HG02798 (cell line): ENCODE results near the gene RAPGEFL1.
"Not testable (repeated sequence)": the region's sequence is repeated elsewhere in the genome, so short reads cannot be mapped to it uniquely, and the experiment has no call there.

Source experiments
- ATAC-seq: cut with Tn5 transposase; IDR thresholded peaks from one replicate; pipeline ENCODE4 v1.9.1; 2021; ENCODE audit warnings: mild to moderate bottlenecking; ENCODE audit not compliant: unreplicated experiment, poor library complexity

The RAPGEFL1 gene

DNA sequence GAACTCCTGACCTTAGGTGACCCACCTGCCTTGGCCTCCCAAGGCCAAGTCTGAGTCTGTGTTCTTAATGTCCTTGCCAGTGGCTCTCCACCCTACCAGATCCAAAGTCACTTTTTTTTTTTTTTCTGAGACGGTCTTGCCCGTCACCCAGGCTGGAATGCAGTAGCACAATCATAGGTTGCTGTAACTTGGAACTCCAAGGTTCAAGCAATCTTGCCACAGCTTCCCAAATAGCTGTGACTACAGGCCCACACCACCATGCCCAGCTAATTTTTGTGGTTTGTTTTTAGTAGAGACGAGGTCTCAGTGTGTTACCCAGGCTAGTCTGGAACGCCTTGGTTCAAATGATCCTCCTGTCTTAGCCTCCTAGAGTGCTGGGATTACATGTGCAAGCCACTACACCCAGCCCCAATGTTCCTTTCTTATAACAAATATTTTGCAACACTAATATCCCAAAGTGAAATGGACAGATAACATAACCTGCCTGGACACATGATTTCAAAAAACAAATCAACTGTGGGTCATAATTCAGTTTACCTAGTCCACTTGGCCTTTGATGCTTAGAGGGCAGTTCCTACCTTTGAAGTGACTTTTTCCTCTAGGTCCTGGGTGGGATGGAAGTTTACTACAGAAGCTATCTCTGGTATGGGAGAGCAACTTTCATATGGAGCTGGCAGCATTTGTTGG lies 4.0 kb upstream of the RAPGEFL1 start:
- ATAC-seq = no peak

DNA sequence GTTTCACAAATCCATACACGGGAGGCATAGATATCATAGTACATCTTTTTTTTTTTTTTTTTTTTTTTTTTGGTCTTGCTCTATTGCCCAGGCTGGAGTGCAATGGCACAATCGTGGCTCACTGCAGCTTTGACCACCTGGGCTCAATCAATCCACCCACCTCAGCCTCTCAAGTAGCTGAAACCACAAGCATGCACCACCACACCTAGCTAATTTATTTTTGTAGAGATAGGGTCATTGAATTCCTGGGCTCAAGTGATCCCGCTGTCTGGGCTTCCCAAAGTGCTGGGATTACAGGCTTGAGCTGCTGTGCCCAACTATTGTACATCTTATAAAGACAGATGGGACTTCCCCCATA lies 3.5 kb upstream of the RAPGEFL1 start:
- ATAC-seq = no peak

DNA sequence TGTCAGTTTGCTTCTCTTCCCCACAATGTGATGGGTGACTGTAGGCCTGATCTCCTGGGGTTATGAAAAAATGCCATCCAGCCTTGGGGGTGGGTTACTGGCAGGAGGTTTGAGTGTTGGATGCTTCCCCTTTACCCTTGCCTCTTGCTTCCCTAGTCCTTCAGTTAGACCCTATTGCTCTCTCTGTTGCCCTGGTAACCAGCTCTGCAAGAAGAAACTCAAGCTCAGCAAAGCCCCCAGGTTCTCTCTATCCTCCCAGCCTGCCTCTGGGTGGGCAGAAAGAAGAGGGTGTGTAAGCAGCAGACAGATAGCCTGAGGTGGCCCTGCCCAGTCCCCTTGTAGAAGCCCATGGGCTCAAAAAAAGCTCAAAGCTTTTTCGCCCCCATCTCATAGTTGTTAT lies 2.8 kb upstream of the RAPGEFL1 start:
- no peak for ATAC-seq

DNA sequence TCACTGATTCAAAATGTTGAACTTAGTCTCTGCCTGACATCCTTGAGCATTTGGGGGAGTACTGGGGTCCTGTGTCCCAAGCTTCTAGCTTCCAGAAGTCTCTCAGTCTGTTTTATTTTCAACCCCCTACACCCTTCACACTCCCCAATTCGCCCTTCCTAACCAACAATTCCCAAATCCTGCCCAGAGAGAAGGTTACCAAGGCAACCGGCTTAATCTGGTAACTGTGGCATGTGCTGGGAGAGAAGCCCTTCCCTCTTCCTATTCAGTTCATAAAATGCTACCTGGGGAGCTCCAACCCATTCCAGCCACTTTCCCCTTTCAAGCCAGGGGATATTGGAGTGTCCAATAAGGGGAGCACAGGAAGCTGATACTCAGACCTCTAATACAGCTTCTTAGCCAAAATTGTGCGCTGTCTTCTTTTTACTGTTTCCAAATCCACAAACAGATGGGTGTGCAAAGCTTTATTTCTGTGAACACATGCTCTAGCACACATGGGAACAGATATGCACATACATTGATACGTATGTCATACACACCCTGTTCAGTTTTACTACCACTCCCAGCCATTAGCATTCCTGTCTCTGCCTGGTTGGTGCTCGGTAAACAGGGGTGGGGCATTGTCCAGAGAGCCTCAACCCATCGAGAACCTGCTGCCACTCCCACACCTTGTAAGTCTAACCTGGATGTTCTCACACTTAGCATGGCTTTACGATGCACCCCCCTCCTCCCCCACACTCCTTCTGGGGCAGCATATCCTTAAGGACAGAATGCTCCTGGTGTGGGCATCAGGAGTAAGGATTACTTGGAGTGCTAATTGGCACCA lies 1.1 kb upstream of the RAPGEFL1 start:
- no peak for ATAC-seq

DNA sequence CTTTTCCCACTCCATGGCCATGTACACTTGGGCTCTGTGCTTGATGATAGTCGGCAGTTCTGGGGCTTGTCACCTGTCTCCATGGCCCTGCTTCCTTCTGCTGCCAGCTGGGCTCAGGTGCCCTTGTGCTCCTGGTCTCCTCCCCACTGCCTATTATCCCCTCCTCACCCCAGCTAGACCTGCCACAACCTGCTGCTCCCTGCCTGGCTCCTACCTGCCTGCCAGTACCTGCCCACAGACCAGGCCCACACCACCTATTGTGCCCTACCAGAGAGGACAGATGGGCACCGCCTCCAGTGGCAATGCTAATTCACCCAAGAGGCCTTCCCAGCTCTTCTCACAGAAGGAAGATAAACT lies 538 bp upstream of the RAPGEFL1 start:
- no peak for ATAC-seq

DNA sequence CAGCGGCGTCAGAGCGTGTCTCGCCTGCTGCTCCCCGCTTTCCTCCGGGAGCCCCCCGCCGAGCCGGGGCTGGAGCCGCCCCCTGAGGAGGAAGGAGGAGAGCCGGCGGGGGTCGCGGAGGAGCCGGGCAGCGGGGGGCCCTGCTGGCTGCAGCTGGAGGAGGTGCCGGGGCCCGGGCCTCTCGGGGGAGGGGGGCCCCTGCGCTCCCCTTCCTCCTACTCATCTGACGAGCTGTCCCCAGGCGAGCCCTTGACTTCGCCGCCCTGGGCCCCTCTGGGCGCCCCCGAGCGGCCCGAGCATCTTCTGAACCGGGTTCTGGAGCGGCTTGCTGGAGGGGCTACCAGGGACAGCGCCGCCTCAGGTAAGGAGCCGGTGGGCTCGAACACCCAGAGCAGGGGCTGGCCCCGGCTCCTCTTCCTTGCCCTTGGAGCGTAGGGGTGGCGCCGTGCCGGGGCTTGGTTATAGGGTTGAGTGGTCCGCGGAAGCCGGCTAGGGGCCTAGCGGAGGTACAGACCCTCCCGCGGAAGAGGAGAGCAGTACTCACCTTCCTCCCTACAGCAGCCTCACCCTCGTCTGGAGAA lies 841 bp downstream of the RAPGEFL1 start:
- no peak for ATAC-seq

DNA sequence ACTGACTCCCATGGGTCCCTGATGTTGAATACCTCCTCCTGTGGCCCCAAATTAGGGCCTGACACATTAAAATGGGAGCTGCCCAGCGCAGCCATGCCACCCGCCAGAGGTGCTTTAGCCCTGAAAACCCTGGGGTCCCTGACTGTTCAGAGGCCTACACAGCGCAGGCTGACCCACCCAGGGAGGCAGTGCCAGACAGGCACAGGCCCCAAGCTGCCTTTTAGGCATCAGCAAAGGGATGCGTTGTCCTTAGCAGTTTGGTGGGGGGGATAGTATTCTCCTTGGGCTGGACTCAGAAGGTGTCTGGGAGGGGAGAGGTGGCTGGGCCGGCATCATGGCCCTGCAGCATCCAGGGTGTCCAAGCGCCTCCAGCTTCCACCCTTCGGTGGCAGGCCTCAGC lies 1.4 kb downstream of the RAPGEFL1 start:
- ATAC-seq = no peak

DNA sequence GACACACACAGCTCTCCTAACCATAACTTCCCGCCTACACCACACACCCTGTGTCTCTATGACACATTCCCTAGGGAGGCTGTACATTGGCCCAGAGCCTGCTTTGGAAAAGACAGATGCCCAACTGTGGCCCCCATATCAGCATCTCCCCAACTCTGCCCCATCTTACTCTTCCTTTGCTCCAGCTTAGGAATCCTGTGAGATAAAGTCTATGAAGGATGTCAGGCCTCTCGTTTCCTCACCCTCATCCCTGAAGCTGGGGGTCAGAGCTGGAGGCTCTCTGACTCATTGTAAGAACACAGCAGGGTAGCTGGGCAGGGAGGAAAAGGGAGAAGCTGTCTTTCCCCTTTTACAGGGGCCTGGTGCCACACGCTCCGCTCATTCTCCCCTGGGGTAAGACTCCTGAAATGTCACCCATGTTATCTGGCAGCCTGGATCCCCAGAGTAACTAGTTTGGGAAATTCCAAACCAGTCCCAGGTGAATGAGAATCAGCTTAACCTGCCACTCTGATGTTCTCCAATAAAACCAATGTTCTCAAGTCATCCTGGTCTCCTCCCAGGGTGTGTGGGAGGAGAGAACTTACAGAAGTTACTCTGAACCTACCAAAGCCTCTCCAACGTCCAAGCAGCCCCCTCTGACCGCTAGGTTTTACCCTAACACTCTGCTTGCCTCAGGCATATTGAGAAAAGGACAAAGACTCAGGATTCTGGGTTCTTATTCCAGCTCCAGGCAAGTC lies 2.8 kb downstream of the RAPGEFL1 start:
- no peak for ATAC-seq

DNA sequence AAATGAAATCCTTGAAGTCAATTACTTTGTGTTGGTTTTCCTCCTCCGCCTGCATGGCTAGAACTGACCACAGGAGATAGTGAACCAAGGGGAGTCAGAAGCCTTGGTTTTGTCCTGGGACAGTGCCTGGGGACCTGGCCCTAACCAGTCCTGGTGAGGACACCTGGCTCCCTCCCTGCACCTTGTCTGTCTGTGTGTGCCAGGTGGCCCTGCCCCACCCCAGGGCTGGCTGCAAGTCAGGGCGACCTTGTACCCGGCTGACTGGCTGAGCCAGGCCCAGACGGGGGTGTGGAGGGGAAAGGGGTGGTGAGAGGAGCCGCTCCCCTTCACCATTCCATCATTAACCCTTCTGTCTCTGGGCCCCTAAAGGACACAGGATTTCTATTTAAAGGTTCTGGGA lies 3.4 kb downstream of the RAPGEFL1 start:
- ATAC-seq = no peak

DNA sequence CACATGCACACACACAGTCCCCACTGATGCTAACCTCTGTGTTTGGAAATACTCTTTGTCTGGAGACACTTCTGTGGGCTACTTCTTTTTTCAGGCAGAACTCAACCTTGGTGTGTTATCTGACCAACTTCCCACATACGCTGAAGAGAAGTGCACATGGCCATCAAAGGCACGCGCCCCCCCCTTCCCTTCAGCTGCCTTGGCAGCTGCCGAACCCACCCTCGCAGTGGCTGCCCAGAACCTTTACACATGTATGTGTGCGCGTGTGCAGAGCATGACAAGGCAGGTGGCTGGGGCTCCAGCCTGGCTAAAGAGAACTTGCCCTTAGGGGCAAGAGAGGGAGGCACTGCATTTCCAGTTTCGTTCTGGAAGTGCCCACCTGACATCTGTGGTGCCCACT lies 3.9 kb downstream of the RAPGEFL1 start:
- ATAC-seq = no peak

DNA sequence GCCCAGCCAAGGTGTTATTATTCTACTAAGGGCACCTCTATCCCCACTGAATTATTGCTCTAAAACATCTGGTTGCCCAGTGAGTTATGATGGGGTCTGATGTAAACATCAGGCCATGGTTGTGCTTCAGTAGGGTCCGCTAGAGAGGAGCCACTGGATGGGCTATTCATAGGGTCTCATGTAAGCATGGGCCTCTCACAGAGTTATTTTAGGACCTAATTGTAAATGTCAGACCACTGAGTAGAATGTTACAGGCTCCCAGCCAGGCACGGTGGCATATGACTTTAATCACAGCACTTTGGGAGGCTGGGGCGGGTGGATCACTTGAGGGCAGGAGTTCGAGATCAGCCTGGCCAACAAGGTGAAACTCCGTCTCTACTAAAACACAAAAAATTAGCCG lies 5.3 kb downstream of the RAPGEFL1 start:
- ATAC-seq = no peak

DNA sequence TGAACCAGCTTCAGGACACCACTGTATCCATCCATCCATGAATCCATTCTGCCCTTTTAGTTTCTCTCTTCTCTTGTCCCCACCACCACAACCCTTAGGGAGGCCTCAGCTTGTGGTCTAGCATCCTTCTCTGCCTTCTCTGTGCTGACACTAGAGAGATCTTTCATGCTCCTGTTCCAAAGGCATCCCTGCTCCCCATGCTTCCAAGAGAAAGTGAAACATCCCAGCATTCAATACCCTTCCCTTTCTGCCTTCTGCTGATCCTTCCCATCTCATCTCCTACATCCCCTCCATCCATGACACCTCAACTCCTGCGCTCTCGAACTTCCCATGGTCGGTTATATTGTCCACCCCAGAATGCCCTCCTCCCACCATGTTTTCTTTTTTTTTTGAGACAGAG lies 10.0 kb downstream of the RAPGEFL1 start:
- ATAC-seq = no peak

DNA sequence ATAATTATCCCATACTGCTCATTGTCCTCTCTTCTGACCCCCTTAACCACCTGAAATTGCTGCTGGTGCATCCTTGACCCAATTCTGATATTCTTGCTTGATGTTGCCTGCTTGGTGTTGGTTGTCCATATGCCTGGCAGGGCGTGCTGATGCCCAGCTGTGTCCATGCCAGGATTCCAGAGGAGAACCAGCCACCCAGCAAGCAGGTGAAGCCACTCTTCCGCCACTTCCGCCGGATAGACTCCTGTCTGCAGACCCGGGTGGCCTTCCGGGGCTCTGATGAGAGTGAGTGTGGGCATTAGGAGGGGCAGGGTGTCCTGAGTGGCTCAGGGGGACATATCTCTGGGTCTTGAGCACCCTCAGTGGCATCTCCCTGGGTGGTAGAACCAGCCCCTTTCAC lies 11.4 kb downstream of the RAPGEFL1 start:
- ATAC-seq = no peak

DNA sequence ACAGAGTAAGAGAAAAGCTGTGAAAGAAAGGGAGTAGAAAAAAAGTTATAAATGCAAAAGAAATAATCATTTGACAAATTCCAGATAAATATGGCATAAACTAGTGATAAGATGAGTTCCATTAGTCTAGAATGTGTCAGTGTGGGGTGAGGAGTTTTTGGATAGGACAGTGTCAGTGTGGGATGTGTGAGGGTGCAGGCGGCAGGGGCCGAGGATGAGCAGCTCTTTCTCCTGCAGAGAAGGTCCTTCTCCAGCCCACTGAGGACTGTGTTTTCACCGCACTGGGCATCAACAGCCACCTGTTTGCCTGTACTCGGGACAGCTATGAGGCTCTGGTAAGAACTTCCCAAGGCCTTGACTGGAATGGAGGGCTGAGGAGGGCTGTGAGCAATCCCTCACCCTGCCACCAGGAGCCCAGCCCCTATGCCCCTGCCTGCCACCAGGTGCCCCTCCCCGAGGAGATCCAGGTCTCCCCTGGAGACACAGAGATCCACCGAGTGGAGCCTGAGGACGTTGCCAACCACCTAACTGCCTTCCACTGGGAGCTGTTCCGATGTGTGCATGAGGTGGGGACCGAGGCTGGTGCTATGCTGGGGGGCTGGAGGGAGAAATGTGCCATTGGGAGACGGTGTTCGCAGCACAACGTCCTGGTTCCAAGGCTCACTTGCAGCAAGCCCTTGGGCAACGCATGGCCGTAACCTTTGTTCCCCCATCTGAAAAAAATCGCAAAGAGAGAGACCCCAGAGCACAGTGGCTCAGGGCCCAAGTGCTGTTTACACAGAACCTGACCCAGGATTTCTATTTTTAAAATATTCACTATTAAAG lies 13.1 kb downstream of the RAPGEFL1 start:
- no peak for ATAC-seq

DNA sequence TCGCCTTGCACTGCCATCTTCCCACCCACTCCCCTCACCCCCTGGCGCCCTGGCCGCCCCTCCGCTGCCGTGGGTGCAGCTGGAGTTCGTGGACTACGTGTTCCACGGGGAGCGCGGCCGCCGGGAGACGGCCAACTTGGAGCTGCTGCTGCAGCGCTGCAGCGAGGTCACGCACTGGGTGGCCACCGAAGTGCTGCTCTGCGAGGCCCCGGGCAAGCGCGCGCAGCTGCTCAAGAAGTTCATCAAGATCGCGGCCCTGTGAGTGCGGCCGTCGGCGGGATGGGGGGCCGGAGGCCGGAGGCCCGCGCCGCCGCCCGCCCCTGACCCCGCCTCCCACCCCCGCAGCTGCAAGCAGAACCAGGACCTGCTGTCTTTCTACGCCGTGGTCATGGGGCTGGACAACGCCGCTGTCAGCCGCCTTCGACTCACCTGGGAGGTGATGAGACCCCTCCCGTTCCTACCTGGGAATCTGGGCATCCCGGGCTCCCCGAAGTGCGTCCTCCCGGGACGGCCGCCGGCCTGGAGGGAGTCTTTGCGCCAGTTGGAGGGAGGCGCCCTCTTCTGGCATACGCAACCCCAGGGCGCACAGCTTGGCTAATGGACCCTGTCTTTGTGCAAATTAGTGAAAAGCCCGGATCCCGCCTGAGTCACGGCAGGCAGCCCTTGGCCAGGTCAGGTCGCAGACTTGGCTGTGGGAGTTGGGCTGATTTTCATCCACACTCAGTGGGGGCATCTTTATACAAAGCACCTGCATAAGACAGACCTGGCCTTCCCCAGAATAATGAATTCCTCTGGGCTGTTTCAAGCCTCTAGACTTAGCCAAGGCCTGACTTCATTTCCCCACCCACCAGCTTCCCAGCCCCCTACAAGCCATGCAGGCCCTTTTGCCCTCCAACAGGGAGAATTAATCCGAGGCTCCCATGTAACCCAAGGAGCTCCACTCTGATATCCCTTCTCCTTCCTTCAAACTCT lies 14.3 kb downstream of the RAPGEFL1 start:
- ATAC-seq = peak; percentile 72

DNA sequence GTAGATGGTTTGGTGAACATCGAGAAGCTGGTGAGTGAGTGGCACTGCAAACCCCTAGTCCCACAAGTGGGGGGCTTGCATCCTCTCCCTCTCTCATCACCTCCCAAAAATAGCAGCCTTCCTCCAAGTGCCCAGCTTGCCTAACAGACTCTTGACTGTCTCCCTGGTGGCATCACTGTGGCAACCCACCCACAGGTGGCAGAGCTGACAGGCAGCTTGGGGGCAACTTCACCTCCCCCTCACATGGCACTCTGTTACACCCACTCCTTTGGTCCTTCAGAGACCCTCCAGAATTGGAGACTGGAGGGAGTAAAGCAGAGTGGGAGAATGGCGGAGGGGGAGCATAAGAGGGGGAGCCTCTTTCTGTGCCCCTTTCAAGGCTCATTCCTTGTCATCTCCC lies 15.7 kb downstream of the RAPGEFL1 start:
- no peak for ATAC-seq

DNA sequence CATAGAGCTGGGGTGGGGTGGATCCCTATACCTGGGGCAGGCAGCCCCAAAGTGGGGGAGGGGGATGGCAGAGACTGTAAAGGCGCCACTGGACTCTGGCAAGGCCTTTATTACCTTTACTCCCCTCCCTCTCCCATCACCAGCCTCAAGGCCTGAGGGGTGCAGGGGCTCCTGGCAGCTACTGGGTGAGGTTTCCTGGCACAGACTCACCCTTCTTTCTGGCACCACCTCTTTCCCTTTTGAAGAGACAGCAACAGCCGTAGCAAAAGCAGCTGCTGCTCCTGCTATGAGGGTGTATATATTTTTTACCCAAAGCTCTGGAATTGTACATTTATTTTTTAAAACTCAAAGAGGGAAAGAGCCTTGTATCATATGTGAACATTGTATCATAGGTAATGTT lies 17.6 kb downstream of the RAPGEFL1 start:
- no peak for ATAC-seq

DNA sequence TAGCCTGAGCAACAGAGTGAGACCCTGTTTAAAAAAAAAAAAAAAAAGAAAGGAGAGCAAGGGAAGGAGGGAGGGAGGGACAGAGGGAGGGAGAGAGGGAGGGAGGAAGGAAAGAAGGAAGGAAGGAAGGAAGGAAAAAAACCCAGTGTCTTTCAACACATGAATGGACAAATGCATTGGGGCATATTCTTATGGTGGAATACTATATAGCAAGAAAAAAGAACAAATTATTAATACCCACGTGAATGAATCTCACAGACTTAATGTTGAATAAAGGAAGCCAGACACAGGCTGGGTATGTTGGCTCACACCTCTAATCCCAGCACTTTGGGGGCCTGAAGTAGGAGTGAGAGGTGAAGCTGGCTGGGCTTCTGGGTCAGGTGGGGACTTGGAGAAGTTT lies 20.3 kb downstream of the RAPGEFL1 start:
- no peak for ATAC-seq

DNA sequence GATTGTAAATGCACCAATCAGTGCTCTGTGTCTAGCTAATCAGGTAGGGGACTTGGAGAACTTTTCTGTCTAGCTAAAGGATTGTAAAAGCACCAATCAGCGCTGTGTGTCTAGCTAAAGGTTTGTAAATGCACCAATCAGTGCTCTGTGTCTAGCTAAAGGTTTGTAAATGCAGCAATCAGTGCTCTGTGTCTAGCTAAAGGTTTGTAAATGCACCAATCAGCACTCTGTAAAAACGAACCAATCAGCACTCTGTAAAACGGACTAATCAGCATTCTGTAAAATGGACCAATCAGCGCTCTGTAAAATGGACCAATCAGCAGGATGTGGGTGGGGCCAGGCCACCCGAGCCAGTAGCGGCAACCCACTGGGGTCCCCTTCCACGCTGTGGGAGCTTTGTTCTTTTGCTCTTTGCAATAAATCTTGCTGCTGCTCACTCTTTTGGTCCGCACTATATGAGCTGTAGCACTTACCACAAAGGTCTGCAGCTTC lies 20.7 kb downstream of the RAPGEFL1 start:
- ATAC-seq = not testable (repeated sequence)
